NCI-H1417 (cell line): ENCODE results near the gene ARSA.
"Not testable (repeated sequence)": the region's sequence is repeated elsewhere in the genome, so short reads cannot be mapped to it uniquely, and the experiment has no call there.

Experiments used
- DNase-seq, 3 experiments: peaks; one replicate each; lab custom pipeline; 2025; lab: John Stamatoyannopoulos, UW

Gene ARSA

DNA sequence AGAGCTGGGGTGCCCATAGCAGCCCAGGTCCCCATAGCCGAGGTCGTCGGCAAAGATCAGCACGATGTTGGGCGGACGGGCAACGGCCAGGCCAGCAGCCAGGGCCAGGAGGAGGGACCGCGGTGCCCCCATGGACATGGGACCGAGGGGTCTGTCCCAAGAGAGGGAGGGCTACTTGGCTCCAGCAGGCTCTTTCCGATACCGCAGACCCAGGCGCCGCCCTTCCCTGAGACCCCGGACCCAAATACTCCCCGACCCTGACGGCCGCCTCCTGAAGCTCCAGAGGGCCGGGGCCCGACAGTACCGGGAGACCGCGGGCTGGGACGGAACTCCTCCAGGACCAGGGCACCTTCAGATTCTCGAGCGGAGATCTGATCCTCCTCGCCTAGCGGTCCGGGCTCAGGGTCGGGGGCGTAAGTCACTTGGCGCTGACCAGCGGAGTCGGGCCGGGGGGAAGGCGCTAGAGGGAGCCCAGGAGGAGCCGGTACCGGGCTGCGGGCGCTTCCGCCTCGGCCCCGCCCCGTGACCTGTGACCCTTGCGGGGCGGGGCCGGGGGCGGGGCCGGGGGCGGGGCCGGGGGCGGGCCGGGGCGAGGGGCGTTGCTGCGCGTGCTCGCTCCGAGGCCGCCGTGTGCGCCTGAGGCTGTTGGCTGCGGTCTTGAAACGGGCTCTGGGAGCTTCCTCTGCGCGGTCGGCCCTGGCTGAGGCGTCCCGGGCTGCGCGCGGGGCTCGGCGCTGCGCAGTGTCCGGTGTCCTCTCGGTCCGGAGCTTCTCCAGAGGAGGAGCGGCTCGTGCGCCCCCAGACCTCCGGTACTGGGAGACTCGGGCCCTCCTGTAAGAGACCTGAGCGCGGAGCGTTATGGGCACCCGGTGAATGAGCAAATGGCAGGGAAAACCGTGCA, at the start of gene ARSA:
ARSA (minus strand) TSS at position 511 of the 901 bp plus-strand sequence; CDS start at position 138, 373 bp downstream.
- DNase-seq: peak; percentile 28 to 82 (median 70)

DNA sequence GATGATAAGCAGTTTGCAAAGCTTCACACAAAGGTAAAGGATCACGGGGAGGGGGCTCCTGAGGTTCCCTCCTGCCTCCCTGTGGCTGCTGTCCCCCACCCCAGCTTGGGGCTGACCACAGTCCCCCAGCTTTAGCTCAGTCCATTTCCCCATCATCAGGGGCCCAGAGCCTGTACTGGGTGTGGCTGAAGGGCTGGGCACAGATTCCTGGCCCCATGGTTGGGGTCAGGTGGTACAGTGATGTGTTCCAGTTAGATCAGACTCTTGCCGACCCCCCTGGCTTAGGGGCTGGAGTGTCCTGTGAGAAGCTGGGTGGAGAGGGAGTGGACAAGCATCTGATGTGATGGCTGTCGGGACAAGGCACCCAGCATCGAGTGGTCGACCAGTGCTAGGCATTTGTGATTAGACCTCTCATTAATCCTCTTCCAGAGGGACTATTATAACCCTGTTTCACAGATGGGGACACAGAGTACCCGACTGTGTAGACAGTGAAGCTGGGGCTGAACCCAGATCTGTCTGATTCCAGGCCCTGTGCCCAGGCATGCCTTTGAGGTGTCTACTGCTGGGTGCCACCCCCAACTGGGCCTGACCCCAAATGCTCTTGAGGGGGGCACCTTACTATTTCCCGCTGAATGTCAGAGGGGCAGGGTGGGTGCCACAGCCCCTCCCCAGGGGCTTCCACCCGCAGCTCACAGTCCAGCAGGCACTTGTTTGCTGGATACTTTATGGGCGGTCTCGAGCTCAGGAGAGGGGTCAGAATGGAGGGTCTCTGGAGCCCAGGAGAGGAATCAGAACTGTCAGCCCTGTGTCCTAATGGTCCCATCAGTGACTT, 48.9 kb upstream of the ARSA start:
- DNase-seq: no peak

DNA sequence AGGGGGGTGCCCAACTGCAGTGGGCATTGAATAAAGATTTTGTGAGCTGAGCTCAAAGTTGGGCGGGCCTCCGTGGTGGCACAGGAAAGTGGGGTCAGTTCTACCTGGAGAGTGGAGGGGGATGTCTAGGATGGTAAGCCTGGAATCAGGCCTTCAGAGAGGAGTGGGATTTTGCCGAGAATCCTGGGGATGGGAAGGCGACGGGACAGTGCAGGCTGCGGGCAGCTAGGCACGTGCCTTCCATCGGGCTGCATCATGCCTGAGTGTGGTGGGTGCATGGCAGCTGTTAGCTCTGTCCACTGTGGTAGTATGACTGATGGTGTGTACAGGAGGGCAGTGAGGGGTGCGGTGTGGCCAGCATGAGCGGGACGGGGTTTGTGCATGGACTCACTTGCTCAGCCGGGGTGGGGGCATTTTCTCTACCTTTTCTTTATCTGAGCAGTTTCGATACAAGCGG, 48.3 kb upstream of the ARSA start:
- DNase-seq: no peak

DNA sequence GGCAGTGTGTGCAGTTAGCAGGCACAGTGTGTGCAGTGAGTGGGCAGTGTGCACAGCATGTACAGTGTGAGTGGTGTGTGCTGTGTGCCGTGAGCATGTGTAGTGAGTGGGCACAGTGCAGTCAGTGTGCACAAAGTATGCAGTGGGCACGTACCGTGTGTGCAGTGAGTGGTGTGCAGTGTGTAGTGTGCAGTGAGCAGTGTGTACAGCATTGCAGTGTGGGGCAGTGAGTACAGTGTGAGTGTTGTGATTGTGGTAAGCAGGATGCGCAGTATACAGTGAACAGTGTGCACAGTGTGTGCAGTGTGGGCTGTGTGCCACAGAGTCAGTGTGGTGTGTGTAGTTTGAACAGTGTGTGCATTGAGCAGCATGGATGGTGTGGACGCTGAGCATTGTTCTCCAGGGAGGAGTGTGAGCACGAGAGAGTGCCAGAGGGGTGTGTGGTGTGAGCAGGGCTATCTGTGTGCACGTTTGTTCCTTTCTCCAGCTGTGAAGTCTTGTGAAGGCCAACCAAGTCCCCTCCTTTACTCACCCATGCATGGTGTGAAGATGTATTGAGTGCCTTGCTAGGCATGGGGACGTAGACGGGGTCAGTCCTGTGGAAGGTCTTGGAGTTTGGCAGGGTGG, 47.7 kb upstream of the ARSA start:
- DNase-seq: no peak

GRCh38 chr22:50674606-50675552, 46.9 kb upstream of the ARSA start:
- peak; percentile 26 to 68 (median 62) for DNase-seq

DNA sequence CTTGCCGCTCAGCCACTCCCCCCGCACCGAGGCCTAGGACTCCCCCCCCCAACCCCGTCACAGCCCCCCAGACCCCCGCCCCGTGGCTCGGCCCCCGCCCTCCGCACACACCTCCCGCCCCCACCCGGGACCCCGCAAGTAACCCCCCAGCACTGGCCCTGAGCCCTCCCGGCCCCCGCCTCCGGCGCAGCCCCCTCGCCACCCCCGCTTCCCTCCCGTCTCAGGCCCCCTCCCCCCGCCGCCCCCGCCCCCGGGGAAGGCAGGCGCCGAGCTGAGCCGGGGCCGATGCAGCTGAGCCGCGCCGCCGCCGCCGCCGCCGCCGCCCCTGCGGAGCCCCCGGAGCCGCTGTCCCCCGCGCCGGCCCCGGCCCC, 46.2 kb upstream of the ARSA start:
- no peak for DNase-seq

- DNase-seq: peak in 2 of 3 experiments; percentile 14 to 33
Measured at GRCh38 chr22:50673231-50674129, 45.5 kb upstream of the ARSA start.

- DNase-seq: no peak
Measured at GRCh38 chr22:50672471-50673230, 44.7 kb upstream of the ARSA start, which contains the start of gene SHANK3. Gene SHANK3, plus strand, starts transcription at chr22:50672823.

DNA sequence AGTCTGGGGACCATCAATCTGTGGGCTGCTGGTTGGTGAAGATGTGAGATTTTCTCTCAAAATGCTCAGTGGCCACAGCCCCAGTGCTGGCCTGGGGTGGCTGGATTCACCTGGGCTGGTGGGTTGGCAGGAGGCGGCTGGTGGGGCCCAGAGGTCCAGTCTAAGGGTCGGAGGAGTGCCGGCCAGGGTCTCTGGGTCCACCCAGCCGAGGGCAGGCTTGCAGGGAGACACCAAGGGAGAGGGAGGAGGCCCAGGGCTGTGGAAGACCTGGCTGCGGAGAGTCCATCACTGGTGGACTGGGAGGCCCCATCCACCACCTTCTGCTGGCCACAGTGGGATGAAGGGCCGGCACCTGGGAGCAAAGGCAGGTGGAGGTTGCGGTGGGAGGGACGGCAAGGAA, 44.1 kb upstream of the ARSA start:
- DNase-seq: no peak

DNA sequence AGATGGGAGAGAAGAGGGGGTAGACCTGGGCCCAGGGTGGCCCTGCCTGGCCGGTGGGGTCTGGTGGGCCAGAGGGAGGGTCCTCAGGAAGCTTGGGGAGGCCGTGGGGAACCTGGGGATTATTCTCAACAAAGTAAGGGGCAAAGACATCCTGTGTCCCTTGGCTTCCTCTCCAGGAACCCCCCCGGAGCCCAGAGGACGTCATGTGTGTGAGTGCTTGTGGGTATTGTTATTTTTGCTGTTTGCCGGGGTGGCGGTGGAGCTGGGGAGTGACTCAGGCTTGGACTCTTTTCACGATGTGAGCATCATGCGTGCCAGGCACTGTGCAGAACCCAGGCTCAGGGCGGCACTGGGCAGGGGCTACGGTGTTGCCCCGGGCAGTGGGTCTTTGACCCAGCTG, 43.7 kb upstream of the ARSA start:
- no peak for DNase-seq

- no peak for DNase-seq
Measured at GRCh38 chr22:50670914-50671538, 43.1 kb upstream of the ARSA start.

GRCh38 chr22:50670513-50670912, 42.6 kb upstream of the ARSA start:
- no peak for DNase-seq

GRCh38 chr22:50665738-50666137, 37.8 kb upstream of the ARSA start:
- DNase-seq: no peak

- no peak for DNase-seq
Measured at GRCh38 chr22:50665212-50665611, 37.3 kb upstream of the ARSA start.

- no peak for DNase-seq
Measured at GRCh38 chr22:50660306-50660705, 32.4 kb upstream of the ARSA start.

DNA sequence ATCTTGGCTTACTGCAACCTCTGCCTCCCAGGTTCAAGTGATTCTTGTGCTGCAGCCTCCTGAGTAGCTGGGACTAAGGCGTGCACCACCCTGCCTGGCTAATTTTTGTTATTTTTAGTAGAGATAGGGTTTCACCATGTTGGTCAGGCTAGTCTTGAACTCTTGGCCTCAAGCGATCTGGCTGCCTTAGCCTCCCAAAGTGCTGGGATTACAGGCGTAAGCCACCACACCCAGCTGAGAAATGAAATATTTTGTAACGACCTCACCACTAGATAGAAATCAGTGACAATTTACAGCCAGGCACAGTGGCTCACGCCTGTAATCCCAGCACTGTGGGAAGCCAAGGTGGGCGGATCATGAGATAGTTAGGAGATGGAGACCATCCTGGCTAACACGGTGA, 31.8 kb upstream of the ARSA start:
- DNase-seq: not testable (repeated sequence)

- no peak for DNase-seq
Measured at GRCh38 chr22:50657925-50658324, 30.0 kb upstream of the ARSA start.

GRCh38 chr22:50656122-50657070, 28.4 kb upstream of the ARSA start:
- DNase-seq: no peak
